Effector memory CD8-positive, alpha-beta T cell (primary cell): ENCODE data around the gene HOXD11.

Experiments
- ATAC-seq: fragments of 150-1000 bp; cut with Tn5 transposase; replicated peaks from 2 replicates; pipeline ENCODE4 v1.10.0; 2021; ENCODE audit warnings: mild to moderate bottlenecking, moderate library complexity
- DNase-seq, 3 experiments: peaks; one replicate each; pipeline ENCODE4 v3.0.0; 2021
- H3K27ac Mint-ChIP-seq, 2 donors: one replicate each; pipeline ENCODE4 v1.8.0; 2022; ENCODE audit warnings: mild to moderate bottlenecking in 2 of 2, mixed read lengths in 2 of 2, moderate library complexity in 2 of 2
- H3K27me3 Mint-ChIP-seq, 2 donors: one replicate each; pipeline ENCODE4 v1.8.0; 2022; ENCODE audit warnings: mixed read lengths in 2 of 2
- H3K36me3 Mint-ChIP-seq: one replicate; pipeline ENCODE4 v1.8.0; 2022; ENCODE audit warnings: mild to moderate bottlenecking, moderate library complexity, mixed read lengths; ENCODE audit not compliant: insufficient read depth
- H3K4me1 Mint-ChIP-seq, 2 donors: one replicate each; pipeline ENCODE4 v1.8.0; 2022; ENCODE audit warnings: low read depth in 2 of 2, mixed read lengths in 2 of 2
- H3K4me3 Mint-ChIP-seq, 2 donors: one replicate each; pipeline ENCODE4 v1.8.0; 2022; ENCODE audit warnings: mild to moderate bottlenecking in 2 of 2, mixed read lengths in 2 of 2, moderate library complexity in 2 of 2
- H3K9me3 Mint-ChIP-seq, 2 donors: one replicate each; pipeline ENCODE4 v1.8.0; 2022; ENCODE audit warnings: mixed read lengths in 2 of 2

Gene HOXD11

GRCh38 chr2:176076796-176077195 is 30.3 kb upstream of the HOXD11 start:
- no peak overlapping the region for H3K4me3 Mint-ChIP-seq
- DNase-seq (no peak), ATAC-seq (no peak)
- peaks cover 2 to 14% of the 10 kb centered on the region in 2 donors for H3K9me3 Mint-ChIP-seq
- H3K36me3 Mint-ChIP-seq: peaks cover 40% of the 10 kb centered on the region
- peaks cover 7% of the 10 kb centered on the region in 2 donors for H3K4me1 Mint-ChIP-seq
- H3K27ac Mint-ChIP-seq: no peak overlapping the region
- H3K27me3 Mint-ChIP-seq: peaks cover 83 to 87% of the 10 kb centered on the region in 2 donors

GRCh38 chr2:176078541-176079284 is 28.4 kb upstream of the HOXD11 start:
- Mint-ChIP-seq H3K27me3 (peaks cover 84 to 87% of the 10 kb centered on the region in 2 donors), H3K27ac (peak overlapping the region in 1 of 2 donors; percentile 90), H3K36me3 (peaks cover 58% of the 10 kb centered on the region), H3K4me3 (peak overlapping the region; percentile 64 to 65), H3K9me3 (peaks cover 2 to 14% of the 10 kb centered on the region in 2 donors), H3K4me1 (peaks cover 7% of the 10 kb centered on the region in 2 donors)
- DNase-seq (no peak), ATAC-seq (no peak)

DNA sequence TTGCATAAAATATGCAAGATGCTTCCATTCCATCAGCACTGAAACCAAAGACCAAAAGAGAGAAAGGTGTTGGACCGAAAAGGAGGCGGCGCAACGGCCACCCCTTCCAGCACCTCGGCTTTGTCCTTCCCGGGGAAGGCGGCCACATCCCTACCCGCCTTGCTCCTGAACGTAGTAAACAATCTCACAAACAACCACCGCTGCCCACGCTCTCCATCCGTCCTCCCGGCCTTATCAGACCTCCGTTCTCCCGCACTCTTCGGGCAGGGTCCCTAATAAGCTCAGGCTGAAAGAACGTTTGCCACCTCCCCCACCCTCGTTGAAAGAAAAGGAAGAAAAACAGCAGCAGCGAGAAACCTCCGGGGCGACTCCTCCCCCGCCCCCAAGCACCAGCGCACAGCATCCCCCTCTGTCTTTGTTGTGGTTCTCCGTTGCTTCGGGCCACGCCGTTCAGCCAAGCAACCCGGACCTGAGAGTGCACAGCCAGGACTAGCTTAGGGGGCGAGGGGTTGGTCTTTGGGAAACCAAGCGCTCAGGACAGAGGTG is 27.7 kb upstream of the HOXD11 start:
- ATAC-seq: no peak
- H3K27me3 Mint-ChIP-seq: peaks cover 84 to 87% of the 10 kb centered on the region in 2 donors
- H3K36me3 Mint-ChIP-seq: peaks cover 63% of the 10 kb centered on the region
- DNase-seq: no peak
- H3K4me3 Mint-ChIP-seq: peak overlapping the region; percentile 64 to 65
- peaks cover 7% of the 10 kb centered on the region in 2 donors for H3K4me1 Mint-ChIP-seq
- peaks cover 2 to 14% of the 10 kb centered on the region in 2 donors for H3K9me3 Mint-ChIP-seq
- peak overlapping the region in 1 of 2 donors; percentile 90 for H3K27ac Mint-ChIP-seq

- Mint-ChIP-seq H3K9me3 (peaks cover 2 to 14% of the 10 kb centered on the region in 2 donors), H3K27ac (peak overlapping the region in 1 of 2 donors; percentile 90), H3K27me3 (peaks cover 84 to 87% of the 10 kb centered on the region in 2 donors), H3K4me3 (peak overlapping the region; percentile 64 to 65), H3K36me3 (peaks cover 69% of the 10 kb centered on the region), H3K4me1 (peaks cover 7% of the 10 kb centered on the region in 2 donors)
- DNase-seq (no peak), ATAC-seq (no peak)
Observed at GRCh38 chr2:176079831-176080539, 27.1 kb upstream of the HOXD11 start.

- Mint-ChIP-seq H3K27ac (peak overlapping the region in 1 of 2 donors; percentile 87), H3K27me3 (peaks cover 84 to 87% of the 10 kb centered on the region in 2 donors), H3K4me1 (peaks cover 7% of the 10 kb centered on the region in 2 donors), H3K36me3 (peaks cover 77% of the 10 kb centered on the region), H3K9me3 (peaks cover 2 to 14% of the 10 kb centered on the region in 2 donors), H3K4me3 (no peak overlapping the region)
- DNase-seq (no peak), ATAC-seq (peak; percentile 45)
Observed at GRCh38 chr2:176080540-176081375, 26.3 kb upstream of the HOXD11 start.

GRCh38 chr2:176081376-176081836 is 25.7 kb upstream of the HOXD11 start:
- H3K36me3 Mint-ChIP-seq: peaks cover 79% of the 10 kb centered on the region
- H3K27me3 Mint-ChIP-seq: peaks cover 80 to 87% of the 10 kb centered on the region in 2 donors
- H3K27ac Mint-ChIP-seq: peak overlapping the region in 1 of 2 donors; percentile 87
- H3K4me1 Mint-ChIP-seq: peaks cover 7 to 8% of the 10 kb centered on the region in 2 donors
- H3K9me3 Mint-ChIP-seq: peaks cover 2 to 12% of the 10 kb centered on the region in 2 donors
- DNase-seq: peak in 1 of 3 experiments; percentile 0
- H3K4me3 Mint-ChIP-seq: no peak overlapping the region
- no peak for ATAC-seq

- peaks cover 2 to 7% of the 10 kb centered on the region in 2 donors for H3K9me3 Mint-ChIP-seq
- peaks cover 7 to 10% of the 10 kb centered on the region in 2 donors for H3K4me1 Mint-ChIP-seq
- ATAC-seq (no peak), DNase-seq (no peak)
- H3K27me3 Mint-ChIP-seq: peaks cover 80 to 87% of the 10 kb centered on the region in 2 donors
- peak overlapping the region in 1 of 2 donors; percentile 95 for H3K27ac Mint-ChIP-seq
- H3K36me3 Mint-ChIP-seq: peaks cover 84% of the 10 kb centered on the region
- no peak overlapping the region for H3K4me3 Mint-ChIP-seq
Observed at GRCh38 chr2:176081837-176082524, 25.1 kb upstream of the HOXD11 start.

DNA sequence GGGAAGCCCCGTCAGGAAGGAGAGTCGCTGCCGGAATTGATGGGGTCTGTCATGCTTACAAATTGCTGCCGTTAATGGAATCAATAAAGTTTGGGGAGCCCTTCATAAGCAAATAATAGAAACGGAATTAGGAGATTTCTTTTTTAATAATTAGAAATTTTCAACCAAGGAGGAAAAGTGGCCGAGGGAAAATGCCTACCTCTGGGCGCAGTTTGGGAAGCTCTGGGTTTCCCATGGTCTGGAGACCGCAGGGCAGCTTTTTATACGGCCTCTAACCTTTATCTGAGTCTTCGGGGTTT is 24.6 kb upstream of the HOXD11 start:
- Mint-ChIP-seq H3K9me3 (peaks cover 2 to 7% of the 10 kb centered on the region in 2 donors), H3K4me3 (peak overlapping the region in 1 of 2 donors; percentile 37)

GRCh38 chr2:176082824-176083751 is 24.0 kb upstream of the HOXD11 start:
- Mint-ChIP-seq H3K36me3 (peaks cover 89% of the 10 kb centered on the region), H3K9me3 (peaks cover 2 to 7% of the 10 kb centered on the region in 2 donors), H3K27ac (peak overlapping the region in 1 of 2 donors; percentile 95), H3K27me3 (peaks cover 85 to 93% of the 10 kb centered on the region in 2 donors), H3K4me1 (peaks cover 7 to 11% of the 10 kb centered on the region in 2 donors), H3K4me3 (peak overlapping the region in 1 of 2 donors; percentile 37)
- DNase-seq (no peak), ATAC-seq (no peak)

More for the DNA sequence above, 24.6 kb upstream of the HOXD11 start:
- DNase-seq (no peak), ATAC-seq (no peak)
- Mint-ChIP-seq H3K36me3 (peaks cover 88% of the 10 kb centered on the region), H3K27me3 (peaks cover 82 to 90% of the 10 kb centered on the region in 2 donors), H3K4me1 (peaks cover 7 to 10% of the 10 kb centered on the region in 2 donors), H3K27ac (peak overlapping the region in 1 of 2 donors; percentile 95)

GRCh38 chr2:176083796-176084261 is 23.3 kb upstream of the HOXD11 start, which contains the start of gene EVX2:
Gene EVX2 (minus strand): TSS chr2:176083962. CDS start chr2:176083776, 186 bp downstream.
- H3K27me3 Mint-ChIP-seq: peaks cover 85 to 93% of the 10 kb centered on the region in 2 donors
- peak within 1 kb of the TSS in 1 of 2 donors; percentile 95 for H3K27ac Mint-ChIP-seq
- H3K9me3 Mint-ChIP-seq: peaks cover 2 to 7% of the 10 kb centered on the region in 2 donors
- ATAC-seq: no peak
- H3K36me3 Mint-ChIP-seq: peaks cover 87% of the 10 kb centered on the region
- peaks cover 11 to 15% of the 10 kb centered on the region in 2 donors for H3K4me1 Mint-ChIP-seq
- H3K4me3 Mint-ChIP-seq: peak within 1 kb of the TSS in 1 of 2 donors; percentile 37
- no peak for DNase-seq

DNA sequence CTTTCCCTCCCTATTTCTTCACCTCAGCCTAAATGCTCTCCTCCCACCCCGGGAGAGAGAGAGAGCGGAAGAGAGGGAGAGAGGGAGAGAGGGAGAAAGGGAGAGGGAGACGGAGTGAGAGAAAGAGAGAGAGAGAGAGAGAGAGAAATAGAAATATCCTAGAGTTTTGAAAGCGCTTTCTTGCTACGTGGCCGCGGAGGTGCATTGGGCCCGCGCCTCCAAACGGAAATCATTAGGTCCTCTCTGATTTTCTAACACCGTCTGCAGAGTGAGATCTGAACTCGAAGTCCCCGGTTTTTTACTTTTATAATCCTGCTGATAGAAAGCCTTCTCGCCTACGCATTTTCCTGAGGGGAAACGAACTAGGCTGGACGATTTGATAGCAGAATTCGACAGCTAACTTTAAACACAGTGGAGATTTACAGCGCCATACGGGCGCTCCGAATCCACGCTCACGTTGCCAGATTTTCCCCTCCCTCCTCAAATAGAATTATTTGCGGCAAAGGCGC is 22.4 kb upstream of the HOXD11 start:
- H3K4me1 Mint-ChIP-seq: peaks cover 5 to 9% of the 10 kb centered on the region in 2 donors
- H3K4me3 Mint-ChIP-seq: peak overlapping the region in 1 of 2 donors; percentile 4
- peaks cover 78% of the 10 kb centered on the region for H3K36me3 Mint-ChIP-seq
- ATAC-seq (no peak), DNase-seq (no peak)
- H3K27me3 Mint-ChIP-seq: peaks cover 85 to 93% of the 10 kb centered on the region in 2 donors
- H3K9me3 Mint-ChIP-seq: peaks cover under 1% of the 10 kb centered on the region in 2 donors
- peak overlapping the region in 1 of 2 donors; percentile 95 for H3K27ac Mint-ChIP-seq
